ENCODE results near the gene TP53I13.
A peak's percentile ranks its signal among the peaks of the same experiment; 100 is the strongest.

TP53I13 gene

GRCh38 chr17:29567554-29568330 lies 759 bp upstream of the TP53I13 start:
- DNase-seq, result peak; percentile 64

- no peak for DNase-seq
Measured at GRCh38 chr17:29569245-29569950, 897 bp downstream of the TP53I13 start.

GRCh38 chr17:29570521-29570920 lies 2.0 kb downstream of the TP53I13 start:
- DNase-seq, result no peak

GRCh38 chr17:29571486-29571882 lies 3.0 kb downstream of the TP53I13 start:
- no peak for DNase-seq

GRCh38 chr17:29571883-29572681 lies 3.6 kb downstream of the TP53I13 start:
- DNase-seq, result no peak

GRCh38 chr17:29572691-29573557 lies 4.4 kb downstream of the TP53I13 start:
- peak; percentile 27 for DNase-seq

GRCh38 chr17:29573558-29573869 lies 5.0 kb downstream of the TP53I13 start:
- DNase-seq, result no peak

GRCh38 chr17:29573871-29574731 lies 5.6 kb downstream of the TP53I13 start:
- no peak for DNase-seq

GRCh38 chr17:29574732-29575510 lies 6.4 kb downstream of the TP53I13 start:
- no peak for DNase-seq

- no peak for DNase-seq
Measured at GRCh38 chr17:29575511-29576213, 7.2 kb downstream of the TP53I13 start.

- no peak for DNase-seq
Measured at GRCh38 chr17:29576214-29577000, 7.9 kb downstream of the TP53I13 start.

- no peak for DNase-seq
Measured at GRCh38 chr17:29577001-29577370, 8.5 kb downstream of the TP53I13 start.

- DNase-seq, result no peak
Measured at GRCh38 chr17:29577385-29578211, 9.1 kb downstream of the TP53I13 start.

- DNase-seq, result no peak
Measured at GRCh38 chr17:29578626-29579485, 10.4 kb downstream of the TP53I13 start.

GRCh38 chr17:29579866-29580771 lies 11.6 kb downstream of the TP53I13 start:
- DNase-seq, result peak; percentile 91

GRCh38 chr17:29581583-29582253 lies 13.2 kb downstream of the TP53I13 start:
- no peak for DNase-seq

Measured in effector CD4-positive, alpha-beta T cell (primary cell).